ENCODE results near the gene IPO5.
"Not testable (repeated sequence)": the region's sequence is repeated elsewhere in the genome, so short reads cannot be mapped to it uniquely, and the experiment has no call there.

IPO5 gene

DNA sequence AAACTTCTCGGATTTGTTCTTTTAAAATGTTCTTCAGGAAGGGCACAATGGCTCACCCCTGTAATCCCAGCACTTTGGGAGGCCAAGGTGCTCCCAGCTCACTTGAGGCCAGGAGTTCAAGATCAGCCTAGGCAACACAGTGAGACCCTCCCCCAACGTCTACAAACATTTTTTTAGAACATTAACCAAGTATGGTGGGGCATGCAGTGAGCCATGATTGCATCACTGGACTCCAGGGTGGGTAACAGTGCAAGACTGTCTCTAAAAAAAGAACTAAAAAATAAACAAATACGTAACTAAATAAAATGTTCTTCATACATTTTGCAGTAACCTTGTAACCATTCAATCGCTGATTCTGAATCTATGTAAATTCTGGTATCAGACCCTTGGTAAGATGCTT lies 2.1 kb upstream of the IPO5 start:
- DNase-seq, result no peak

DNA sequence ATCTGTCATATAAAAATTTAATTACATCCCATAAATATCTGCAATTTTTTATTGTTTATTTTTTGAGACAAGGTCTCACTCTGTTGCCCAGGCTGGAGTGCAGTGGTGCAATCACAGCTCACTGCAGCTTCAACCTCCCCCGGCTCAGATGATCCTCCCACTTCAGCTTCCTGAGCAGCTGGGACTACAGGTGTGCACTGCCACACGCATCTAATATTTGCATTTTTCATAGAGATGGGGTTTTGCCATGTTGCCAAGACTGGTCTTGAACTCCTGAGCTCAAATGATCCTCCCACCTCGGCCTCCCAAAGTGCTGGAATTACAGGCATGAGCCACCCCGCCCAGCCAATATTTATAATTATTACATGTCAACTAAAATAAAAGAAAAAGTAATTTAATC lies 644 bp upstream of the IPO5 start:
- peak; percentile 15 for DNase-seq

GRCh38 chr13:97961340-97961739 lies 7.9 kb downstream of the IPO5 start:
- no peak for DNase-seq

DNA sequence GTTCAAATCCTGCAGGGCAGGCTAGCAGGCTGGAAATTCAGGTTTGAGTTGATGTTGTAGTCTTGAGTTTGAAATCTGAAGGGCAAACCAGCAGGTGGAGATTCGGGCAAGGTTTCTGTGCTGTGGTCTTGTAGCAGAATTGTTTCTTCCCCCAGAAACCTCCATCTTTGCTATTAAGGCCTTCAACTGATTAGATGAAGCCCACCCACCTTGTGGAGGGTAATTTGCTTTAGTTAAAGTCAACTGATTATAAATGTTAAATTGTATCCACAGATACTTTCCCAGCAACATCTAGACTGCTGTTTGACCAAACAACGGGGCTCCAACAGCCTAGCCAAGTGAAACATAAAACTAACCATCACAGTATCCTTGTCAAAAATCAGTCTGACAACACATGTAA lies 9.4 kb downstream of the IPO5 start:
- no peak for DNase-seq

DNA sequence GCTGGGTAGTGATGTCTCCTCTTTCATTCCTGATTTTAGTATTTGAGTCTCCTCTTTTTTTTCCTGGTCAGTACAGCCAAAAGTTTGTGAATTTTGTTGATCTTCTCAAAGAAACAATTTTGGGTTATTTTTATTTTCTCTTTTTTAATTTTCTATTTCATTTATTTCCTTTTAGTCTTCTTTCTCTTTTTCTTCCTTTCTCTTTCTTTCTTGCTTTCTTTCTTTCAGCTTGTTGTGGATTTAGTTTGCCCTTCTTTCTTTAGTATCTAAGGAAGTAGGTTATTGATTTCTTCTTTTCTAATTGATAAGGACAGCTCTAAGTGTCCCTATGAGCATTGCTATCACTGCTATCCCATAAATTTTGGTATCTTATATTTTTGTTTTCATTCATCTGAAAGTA lies 13.8 kb downstream of the IPO5 start:
- DNase-seq, result no peak

DNA sequence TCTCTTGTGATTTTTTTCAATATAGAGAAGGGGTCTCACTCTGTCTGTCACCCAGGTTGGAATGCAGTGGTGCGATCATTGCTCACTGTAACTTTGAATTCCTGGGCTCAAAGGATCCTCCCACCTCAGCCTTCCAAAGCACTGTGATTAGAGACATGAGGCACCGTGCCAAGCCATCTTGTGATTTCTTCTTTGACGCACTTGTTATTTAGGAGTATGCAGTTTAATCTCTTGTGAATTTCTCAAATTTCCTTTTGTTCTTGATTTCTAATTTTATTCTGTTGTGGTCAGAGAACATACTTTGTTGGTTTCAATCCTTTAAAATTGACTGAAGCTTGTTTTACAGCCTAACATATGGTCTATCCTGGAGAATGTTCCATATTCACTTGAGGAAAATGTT lies 14.5 kb downstream of the IPO5 start:
- no peak for DNase-seq

- no peak for DNase-seq
Observed at GRCh38 chr13:97971519-97971918, 18.0 kb downstream of the IPO5 start.

- DNase-seq, result no peak
Observed at GRCh38 chr13:97974773-97975172, 21.3 kb downstream of the IPO5 start.

DNA sequence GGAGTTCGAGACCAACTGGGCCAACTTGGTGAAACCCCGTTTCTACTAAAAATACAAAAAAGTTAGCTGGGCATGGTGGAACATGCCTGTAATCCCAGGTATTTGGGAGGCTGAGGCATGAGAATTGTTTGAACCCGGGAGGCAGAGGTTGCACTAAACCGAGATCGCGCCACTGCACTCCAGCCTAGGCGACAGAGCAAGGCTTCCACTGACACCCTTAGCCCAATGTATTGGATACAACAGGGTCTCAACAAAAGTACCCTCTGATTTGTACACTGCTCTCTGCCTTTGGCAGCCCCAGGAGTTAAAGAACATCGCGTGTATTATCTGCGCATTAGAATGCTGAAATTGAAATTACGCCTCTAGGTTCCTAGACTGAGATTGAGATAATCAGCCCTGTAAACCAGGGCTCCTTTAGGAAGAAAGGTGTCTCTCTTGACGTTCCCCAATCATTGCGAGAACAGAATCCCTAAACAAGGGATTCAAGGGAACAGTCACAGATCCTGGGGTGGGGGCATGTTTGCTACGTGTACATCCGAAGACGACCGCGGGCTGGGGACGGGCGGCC lies 21.9 kb downstream of the IPO5 start:
- no peak for DNase-seq

- peak; percentile 94 for DNase-seq
Observed at GRCh38 chr13:97975848-97976609, 22.6 kb downstream of the IPO5 start.

GRCh38 chr13:97976610-97977521 lies 23.4 kb downstream of the IPO5 start:
- DNase-seq, result peak; percentile 66

DNA sequence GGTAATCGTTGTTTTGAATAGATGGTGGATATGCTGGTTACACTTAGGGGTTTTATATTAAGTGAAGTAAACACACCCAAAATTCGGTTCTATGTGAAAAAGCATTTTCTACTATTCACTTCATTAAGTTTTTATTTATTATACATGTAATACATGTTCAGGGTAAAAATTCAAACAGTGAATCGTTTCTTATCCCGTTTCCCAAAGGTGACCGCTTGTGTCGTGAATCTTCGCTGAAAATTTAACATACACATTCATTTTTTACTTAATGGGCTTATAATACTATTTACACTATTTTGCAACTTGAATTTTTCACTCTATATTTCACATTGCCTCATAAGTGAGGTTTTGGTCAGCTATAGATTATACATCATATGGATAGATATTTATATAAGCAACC lies 24.5 kb downstream of the IPO5 start:
- DNase-seq, result no peak

DNA sequence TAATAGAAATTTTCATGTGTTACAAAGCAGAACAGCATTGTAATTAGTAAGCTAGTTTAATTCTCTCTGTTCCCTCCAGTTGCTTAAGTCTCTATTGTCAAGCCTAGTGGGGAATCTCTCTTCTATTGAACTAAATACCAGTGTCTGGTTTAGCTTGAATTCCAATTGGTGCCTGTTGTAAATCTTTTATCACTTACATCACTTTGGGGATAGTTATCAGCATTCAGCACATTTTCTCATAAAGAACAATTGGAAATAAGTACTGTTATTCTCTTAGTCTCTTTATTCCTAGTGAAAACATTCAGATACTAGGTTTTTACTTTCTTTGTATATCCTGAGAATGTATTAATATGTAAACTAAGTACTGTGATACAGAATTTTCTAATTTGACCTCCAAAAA lies 25.2 kb downstream of the IPO5 start:
- DNase-seq, result peak; percentile 14

- DNase-seq, result no peak
Observed at GRCh38 chr13:97979051-97979450, 25.6 kb downstream of the IPO5 start.

DNA sequence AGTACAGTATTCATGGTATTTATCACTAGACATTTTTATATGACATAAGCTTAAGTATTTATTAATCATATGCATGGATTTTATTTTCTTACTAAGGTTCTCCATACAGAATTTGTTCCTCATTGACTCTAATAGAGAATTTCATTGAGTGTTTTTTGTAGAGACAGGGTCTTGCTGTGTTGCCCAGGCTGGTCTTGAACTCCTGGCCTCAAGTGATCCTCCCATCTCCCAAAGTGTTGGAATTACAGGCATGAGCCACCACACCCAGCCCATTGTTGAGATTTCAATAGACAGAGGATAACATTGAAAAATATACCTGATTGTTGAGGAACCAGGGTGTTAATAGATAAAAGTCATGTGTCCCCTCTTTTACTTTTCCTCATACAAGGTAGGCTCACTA lies 26.1 kb downstream of the IPO5 start:
- DNase-seq, result no peak

DNA sequence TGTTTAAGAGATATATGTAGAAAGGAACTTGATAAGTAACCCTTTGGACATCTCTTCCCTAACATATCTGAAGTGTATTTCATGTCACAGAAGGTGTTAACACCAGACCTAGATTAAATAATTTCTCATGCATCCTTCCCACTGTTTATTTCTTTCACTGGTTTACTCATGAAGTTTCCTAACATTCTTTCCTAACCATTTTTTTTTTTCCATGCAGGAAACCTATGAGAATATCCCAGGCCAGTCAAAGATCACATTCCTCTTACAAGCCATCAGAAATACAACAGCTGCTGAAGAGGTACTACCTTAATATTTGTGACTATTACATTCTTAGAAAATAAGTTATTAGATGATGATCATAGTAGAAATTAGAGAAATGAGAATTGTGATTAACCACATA lies 28.8 kb downstream of the IPO5 start:
- no peak for DNase-seq

DNA sequence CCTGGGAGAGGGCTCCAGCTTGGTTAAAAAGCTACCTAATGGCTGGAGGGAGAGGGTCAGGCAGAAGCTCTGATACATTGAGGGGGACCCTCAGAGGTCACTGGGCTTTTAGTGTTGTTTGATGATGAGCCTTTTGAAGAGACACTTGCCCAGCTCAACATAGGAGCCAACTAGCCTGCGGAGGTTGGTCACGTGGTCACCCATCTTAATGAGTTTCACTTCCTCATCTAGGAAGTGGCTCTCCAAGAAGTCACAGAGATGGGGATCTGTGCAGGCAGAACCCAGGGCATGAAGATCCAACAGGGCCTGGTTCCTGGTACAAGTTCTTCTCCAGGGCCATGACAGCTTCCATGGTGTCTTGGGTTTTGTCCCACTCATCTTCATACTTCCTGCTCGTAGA lies 33.4 kb downstream of the IPO5 start:
- no peak for DNase-seq

DNA sequence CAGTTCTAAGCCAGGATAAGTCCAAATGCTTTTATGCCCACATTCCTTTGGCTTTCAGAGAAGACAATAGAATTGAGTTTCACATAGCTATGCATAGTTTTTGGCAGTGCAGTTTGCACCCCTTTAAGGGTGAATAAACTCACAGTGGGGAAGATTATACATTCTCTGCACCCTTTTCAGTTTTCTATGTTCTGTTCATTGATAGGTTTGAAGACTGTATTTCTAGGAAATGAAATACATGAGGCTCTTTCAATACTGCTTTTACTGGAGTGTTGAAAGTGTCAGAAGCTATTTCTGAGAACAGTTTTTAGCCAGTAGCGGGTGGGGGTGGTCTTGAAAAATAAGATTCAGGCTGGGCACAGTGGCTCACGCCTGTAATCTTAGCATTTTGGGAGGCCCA lies 46.2 kb downstream of the IPO5 start:
- DNase-seq, result no peak

DNA sequence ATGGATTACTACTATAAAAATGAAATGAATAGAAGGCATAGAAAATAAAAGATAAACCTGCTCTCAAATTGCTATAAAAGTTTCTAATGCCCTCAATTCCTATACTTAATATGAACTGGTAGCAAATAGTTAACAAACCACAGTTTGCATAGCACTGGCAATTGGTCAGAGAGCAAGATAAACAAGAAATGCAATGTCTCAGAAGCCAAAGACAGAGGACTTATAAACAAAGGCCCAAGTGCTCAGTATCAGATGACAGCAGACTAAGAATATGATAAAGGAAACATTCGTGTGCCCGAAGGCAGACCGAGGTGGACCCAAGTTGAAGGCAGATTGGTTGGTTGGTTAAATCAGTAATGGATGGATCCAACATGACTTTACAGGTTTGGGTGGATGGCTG lies 50.6 kb downstream of the IPO5 start:
- DNase-seq, result no peak

- DNase-seq, result not testable (repeated sequence)
Observed at GRCh38 chr13:98004997-98005396, 51.5 kb downstream of the IPO5 start.

DNA sequence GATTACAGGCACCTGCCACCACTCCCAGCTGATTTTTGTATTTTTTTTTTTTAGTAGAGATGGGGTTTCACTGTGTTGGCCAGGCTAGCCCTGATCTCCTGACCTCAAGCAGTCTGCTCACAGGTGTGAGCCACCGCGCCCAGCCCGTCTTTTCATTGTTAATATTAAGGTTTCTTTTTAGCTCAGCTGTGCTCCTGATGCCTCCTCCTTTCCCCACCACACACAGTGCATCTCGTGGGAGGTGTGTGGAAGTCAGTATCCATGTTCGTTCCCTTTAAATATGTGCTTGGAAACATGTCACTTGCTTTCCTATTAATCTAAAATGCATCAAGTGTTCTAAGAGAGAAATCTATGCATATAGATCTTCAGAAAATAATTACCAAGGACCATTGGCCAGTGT lies 53.5 kb downstream of the IPO5 start:
- DNase-seq, result no peak

- no peak for DNase-seq
Observed at GRCh38 chr13:98013241-98013640, 59.8 kb downstream of the IPO5 start.

GRCh38 chr13:98014766-98015165 lies 61.3 kb downstream of the IPO5 start:
- no peak for DNase-seq

DNA sequence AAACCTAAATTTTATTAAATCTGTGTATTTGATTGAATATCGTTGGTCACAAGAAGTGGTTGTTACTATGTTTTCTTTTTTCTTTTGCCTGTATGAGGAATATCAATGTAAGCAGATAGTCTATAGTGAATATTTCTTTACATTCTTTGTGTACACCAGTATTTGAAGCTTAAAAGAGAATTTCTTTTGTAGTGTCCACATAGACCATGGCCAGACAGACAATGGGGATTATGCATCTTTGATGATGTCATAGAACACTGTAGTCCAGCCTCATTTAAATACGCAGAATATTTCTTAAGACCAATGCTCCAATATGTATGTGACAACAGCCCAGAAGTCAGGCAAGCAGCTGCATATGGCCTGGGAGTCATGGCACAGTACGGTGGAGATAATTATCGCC lies 64.8 kb downstream of the IPO5 start:
- DNase-seq, result no peak
